ENCODE results near the gene NELFB.
"Not testable (repeated sequence)": the region's sequence is repeated elsewhere in the genome, so short reads cannot be mapped to it uniquely, and the experiment has no call there.

The NELFB gene

DNA sequence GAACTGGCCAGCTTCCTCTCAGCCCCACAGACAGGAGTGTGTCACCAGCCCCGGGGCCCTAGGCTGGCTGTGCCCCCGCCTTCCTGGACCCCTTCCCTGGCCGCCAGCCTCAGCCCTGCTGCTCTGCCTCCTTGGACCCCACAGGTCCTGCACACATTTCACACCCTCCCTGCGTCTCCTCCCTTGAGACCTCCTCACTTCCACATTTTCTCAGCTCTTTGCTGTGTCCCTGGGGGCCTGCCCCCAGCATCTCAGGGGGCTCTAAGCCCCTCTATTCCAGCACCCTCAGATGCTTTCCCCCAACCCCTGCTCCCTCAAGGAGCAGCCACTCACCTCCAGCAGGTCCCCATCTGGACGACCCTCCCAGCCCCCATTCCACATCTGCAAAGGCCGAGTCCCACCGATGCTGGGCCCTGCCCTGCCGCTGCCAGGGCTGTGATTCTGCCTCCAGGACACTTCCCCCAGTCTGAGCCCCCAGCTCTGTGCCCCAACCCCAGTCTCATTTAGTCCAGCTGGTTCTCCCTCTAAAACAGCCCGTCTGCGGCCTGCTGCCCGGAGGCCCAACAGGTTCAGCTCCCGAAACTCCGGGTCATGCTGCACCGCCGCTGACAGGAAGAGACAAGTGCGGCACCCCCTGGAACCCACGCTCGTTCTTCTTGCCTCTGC is 20.2 kb upstream of the NELFB start:
- DNase-seq, result no peak

DNA sequence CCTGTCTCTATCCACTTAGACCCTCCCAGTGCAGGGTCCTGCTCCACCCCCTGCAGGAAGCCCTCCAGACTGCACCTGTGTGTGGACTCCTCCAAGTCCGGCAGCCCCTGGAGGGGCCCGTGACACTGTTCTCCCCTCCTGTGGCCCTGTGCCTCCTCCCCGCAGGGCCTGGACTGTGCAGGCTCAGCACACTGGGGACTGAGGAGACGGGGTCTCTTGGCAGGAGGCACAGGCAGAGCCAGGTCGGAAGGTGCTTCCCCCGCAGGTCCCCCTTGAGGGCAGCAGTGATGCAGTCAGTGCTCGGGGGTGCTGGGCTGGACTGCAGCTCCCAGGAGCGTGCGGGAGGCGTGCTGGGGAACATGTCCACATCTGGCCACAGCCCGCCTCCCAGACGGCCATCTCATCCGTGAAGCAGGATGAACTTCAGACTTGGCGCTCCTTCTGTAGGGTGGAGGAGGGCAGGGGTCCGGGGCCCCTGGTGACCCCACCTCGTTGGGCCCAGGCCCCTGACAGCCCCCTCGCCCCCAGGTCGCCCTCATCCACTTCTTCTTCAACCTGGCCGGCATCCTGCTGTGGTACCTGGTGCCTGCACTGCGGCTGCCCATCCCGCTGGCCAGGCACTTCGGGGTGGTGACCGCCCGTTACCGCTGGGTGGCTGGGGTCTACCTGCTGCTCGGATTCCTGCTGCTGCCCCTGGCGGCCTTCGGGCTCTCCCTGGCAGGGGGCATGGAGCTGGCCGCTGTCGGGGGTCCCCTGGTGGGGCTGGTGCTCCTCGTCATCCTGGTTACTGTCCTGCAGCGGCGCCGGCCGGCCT is 19.5 kb upstream of the NELFB start:
- no peak for DNase-seq

DNA sequence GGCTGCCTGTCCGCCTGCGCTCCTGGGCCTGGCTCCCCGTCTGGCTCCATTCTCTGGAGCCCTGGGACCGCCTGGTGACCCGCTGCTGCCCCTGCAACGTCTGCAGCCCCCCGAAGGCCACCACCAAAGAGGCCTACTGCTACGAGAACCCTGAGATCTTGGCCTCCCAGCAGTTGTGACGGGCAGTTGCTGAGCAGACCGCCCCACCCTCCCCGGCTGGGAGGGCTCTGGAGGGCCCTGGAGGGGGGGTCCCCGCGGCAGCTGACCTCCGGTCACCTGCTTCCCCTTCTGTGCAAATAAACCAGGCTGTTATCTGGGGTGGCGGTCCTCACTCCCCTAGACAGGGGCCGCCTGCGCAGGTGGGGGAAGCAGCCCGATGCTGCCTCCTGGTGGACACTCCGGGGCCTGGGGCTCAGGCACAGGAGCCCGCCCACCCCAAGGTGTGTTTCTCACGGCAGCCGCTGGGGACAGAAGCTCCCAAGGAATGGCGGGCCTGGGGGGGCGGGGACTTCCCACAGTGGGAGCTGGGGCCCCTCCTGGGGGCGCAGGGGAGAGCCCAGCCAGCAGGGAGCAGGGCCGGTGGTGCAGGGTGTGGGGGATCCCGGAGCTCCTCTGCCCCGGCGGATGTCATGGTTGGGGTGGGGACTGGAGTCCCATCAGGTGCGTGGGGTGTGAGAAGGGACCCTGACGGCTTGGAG is 18.7 kb upstream of the NELFB start:
- DNase-seq, result peak; percentile 88 to 91

DNA sequence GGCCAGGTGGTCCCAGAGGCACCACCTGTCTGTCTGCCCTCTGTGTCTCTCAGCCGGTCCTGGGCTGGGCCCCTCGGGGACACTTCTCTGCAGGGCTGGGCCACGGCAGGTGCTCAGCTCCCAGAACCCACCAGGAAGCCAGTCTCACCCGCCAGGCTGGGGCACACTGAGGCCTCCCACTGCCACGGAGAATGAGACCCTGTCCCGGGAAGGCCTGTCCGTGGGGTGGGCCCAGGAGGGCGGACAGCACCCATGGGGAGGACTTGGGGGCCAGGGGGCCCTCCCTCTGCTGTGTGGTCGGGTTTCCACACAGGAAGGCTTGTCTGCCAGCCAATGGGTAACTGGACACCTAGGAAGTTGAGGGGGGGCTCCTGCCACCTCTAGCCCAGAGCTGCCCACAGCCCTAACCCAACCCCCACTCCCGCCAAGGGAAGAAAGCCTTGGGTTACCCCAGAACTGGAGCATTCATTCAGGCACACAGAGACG is 18.1 kb upstream of the NELFB start:
- no peak for DNase-seq

DNA sequence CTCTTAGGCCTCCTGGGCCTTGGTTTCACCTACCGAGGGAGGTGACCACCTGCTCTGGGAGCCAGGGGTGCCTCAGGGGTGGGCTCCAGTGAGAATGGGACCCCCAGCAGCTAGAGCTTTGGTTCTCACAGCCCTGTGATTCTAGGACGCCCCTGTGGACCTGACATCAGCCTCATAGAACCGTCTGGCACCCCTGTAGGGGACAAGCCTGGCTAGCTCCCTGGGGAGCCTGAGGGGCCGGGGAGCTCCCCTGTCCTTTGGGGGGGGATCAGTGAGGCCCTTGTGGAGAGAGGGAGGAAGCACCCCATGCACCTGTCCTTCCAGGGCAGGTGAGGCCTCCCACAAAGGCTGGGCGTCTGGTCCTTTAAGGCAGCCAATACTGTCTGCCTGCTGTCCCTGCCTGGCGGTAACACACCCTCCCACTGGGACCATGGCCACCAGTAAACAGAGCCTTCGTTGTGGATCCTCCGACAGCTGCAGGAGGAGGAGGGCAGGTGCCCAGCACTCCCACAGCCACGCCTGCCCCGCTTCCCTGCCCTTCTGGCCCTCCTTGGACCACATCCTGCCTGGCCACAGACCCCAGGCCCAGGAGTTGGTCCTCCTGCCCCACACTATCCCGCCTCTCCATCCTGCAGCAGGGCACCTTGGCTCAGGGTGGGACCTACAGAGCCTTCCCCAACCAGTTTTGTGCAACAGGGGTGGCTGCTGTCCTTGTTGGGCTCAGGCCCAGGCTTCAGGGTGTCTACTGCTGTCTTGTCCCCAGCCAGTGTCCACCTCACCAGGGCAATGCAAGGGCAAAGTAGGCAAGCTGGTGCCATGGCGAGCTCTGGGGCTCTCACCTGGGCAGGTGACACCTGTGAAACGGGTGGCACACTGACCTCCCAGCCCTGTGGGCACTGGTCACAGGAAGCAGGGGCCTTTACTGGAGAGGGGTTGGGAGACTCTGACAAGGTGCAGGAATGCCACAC is 17.1 kb upstream of the NELFB start:
- DNase-seq, result no peak

DNA sequence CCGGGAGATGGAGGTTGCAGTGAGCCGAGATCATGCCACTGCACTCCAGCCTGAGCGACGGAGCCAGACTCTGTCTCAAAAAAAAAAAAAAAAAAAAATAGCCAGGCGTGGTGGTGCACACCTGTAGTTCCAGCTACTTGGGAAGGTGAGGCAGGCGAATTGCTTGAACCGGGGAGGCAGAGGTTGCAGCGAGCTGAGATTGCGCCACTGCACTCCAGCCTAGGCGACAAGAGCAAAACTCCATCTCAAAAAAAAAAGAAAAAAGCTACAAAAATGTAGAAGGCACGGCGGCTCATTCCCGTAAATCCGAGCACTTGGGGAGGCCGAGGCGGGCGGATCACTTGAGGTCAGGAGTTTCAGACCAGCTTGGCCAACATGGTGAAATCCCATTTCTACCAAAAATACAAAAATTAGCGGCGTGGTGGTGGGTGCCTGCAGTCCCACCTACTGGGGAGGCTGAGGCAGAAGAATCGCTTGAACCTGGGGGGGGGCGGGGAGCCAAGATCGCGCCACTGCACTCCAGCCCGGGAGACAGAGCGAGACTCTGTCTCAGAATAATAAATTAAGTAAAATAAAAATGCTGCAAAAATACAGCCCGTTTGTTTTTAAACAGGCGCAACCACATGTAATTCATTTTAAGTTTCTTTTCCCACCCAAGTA is 15.5 kb upstream of the NELFB start:
- not testable (repeated sequence) for DNase-seq

- peak; percentile 61 to 79 for DNase-seq
Measured at GRCh38 chr9:137240318-137240840, 14.7 kb upstream of the NELFB start.

GRCh38 chr9:137240841-137241489 is 14.2 kb upstream of the NELFB start, which contains the start of gene TUBB4B:
TSS of gene TUBB4B (plus strand) at chr9:137241287. CDS start at chr9:137241361, 74 bp downstream.
- DNase-seq, result peak; percentile 100

- DNase-seq, result peak; percentile 48 to 67
Measured at GRCh38 chr9:137241490-137242268, 13.4 kb upstream of the NELFB start.

- DNase-seq, result no peak
Measured at GRCh38 chr9:137242269-137243203, 12.6 kb upstream of the NELFB start.

- DNase-seq, result not testable (repeated sequence)
Measured at GRCh38 chr9:137243266-137243625, 11.9 kb upstream of the NELFB start.

DNA sequence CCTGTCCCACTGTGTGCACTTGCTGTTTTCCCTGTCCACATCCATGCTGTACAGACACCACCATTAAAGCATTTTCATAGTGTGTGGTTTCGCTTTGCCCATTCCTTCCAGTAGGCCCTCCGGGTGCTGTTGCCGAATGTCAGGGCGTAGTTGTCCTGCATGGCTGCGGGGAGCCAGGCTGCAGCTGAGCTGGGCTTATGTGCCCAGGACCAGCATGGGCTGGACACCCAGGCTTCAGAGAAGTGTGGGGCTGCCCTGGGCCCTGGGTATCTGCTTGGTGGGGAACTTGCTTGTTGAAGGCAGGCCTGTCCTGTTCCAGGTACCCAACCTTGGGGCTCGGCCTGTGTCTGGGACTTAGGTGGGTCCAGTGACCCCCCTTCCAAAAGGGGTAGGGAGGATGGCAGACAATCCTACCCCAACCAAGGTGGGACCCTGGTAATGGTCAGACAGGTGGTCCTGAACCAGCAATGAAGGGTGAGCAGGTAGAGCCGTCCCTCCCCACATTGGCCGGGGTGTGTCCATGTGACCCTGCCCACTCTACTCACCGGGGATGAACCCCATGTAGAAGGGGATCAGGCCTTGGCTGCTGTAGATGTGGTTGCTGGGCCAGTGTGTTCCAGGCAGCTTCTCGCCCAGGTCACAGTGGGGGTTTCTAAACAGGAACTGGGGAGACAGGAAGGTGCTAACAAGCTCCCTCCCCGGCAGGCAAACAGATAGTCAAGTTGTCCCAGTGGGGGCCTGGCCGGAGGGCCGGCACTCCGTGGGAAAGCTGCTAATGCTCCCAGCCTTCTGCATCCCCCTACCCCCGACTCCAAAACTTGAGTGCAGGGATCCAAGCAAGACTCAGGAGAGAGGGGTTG is 11.3 kb upstream of the NELFB start:
- no peak for DNase-seq

- no peak for DNase-seq
Measured at GRCh38 chr9:137244486-137245449, 10.4 kb upstream of the NELFB start.

DNA sequence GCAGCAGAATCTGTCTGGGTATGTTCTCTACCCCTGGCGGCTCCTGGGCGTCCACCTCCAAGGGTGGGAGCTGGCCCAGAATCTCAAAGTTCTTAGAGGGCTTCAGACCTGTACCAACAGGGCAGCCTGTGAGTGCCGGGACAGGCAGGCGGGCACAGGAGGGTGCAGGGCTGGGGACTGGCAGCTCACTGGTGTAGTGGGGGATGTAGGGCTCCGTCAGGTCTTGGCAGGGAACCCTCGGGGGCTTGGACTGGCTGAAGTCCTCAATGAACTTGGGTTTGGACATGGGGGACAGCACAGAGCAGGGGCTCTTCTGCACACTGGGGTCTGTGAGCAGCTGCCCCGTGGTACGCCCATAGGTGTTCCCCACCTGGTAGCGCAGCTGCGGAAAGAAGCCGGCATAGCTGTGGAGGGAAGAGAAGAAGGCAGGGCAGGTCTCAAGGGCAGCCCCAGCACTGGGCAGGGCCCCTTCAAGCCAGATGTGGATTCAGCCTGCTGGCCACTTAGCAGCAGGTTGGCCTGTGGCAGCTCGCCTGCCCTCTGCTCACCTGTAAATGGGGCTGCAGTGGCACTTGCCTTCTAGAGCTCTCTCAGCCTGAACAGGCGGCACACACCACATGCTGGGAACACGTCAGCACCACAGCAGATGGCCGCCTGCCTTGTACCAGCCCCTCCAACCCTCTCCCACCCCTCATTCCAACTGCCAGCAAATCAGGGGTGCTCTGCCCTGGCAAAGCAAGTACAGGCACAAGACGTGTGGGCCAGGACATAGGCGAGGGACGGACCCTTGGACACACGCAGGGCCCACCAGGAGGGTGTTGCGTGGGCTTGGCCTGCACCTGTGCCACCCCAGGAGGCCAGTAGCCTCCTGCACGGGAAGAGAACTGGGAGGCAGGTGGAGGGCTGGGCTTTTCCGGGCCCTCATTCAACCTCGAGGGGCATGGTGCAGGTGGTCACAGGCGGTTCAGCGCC is 9.4 kb upstream of the NELFB start:
- DNase-seq, result no peak

DNA sequence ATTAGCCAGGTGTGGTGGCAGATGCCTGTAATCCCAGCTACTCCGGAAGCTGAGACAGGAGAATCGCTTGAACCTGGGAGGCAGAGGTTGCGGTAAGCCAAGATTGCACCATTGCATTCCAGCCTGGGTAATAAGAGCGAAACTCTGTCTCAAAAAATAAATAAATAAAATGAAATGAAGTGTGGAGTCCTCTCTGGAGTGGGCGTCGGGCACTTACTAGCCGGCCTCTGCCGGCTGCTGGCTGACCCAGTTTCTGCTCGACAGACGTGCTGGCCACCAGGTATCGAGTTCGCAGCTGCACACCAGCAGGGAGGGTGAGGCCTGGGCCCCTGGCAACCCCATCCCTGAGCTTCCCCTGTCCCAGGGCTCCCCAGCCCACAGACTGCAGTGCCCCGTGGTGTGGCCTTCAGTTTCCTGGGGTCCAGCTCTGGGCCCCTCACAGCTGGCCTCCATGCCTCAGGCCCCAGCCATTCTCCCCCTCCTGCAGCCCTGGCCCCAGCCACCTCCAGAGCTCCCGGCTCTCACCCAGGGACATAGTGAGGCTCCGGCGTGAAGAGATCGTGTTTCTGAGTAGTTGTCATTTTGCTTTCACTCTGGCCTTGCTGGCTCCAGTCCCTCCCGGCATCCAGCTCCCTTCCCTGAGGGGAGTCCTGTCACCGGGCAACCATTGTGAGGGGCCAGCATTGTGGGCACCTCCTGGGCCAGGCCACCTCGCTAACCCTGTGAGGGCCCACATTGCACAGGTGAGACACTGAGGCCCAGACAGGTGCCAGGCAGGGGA is 7.8 kb upstream of the NELFB start:
- no peak for DNase-seq

All from CD4-positive, alpha-beta T cell treated with Interferon alpha-2 for 1 hour (primary cell).